HG03095 (cell line): ENCODE results near the gene PATL2.
A peak's percentile ranks its signal among the peaks of the same experiment; 100 is the strongest.
"Not testable (repeated sequence)": the region's sequence is repeated elsewhere in the genome, so short reads cannot be mapped to it uniquely, and the experiment has no call there.

Experiments used
- ATAC-seq: cut with Tn5 transposase; IDR thresholded peaks from one replicate; pipeline ENCODE4 v1.9.1; 2021; ENCODE audit warnings: moderate library complexity; ENCODE audit not compliant: unreplicated experiment

The PATL2 gene

GRCh38 chr15:44692659-44693058 is 18.5 kb downstream of the PATL2 start:
- no peak for ATAC-seq

GRCh38 chr15:44690245-44690644 is 20.9 kb downstream of the PATL2 start:
- ATAC-seq = not testable (repeated sequence)

- not testable (repeated sequence) for ATAC-seq
These were observed 21.8 kb downstream of the PATL2 start for GRCh38 chr15:44689318-44689717.

GRCh38 chr15:44682809-44683682 is 28.1 kb downstream of the PATL2 start:
- not testable (repeated sequence) for ATAC-seq

- ATAC-seq = no peak
These were observed 28.9 kb downstream of the PATL2 start for GRCh38 chr15:44682211-44682610.

GRCh38 chr15:44676676-44677075 is 34.4 kb downstream of the PATL2 start:
- ATAC-seq = no peak

GRCh38 chr15:44675911-44676310 is 35.2 kb downstream of the PATL2 start:
- ATAC-seq = no peak

- no peak for ATAC-seq
These were observed 37.5 kb downstream of the PATL2 start for GRCh38 chr15:44673639-44674038.

- no peak for ATAC-seq
These were observed 40.8 kb downstream of the PATL2 start for GRCh38 chr15:44670087-44670950.

- no peak for ATAC-seq
These were observed 42.2 kb downstream of the PATL2 start for GRCh38 chr15:44668921-44669320.

GRCh38 chr15:44667039-44667360 is 44.1 kb downstream of the PATL2 start:
- ATAC-seq = no peak

GRCh38 chr15:44666210-44667038 is 44.7 kb downstream of the PATL2 start:
- ATAC-seq = no peak

GRCh38 chr15:44663410-44664308 is 47.5 kb downstream of the PATL2 start, which contains the start of gene SPG11:
Gene SPG11, minus strand, starts transcription at chr15:44663662. Its CDS starts 15 bp downstream, at chr15:44663647.
- peak; percentile 71 for ATAC-seq

- ATAC-seq = peak; percentile 37
These were observed 48.4 kb downstream of the PATL2 start for GRCh38 chr15:44662478-44663409.

GRCh38 chr15:44661576-44661975 is 49.5 kb downstream of the PATL2 start:
- no peak for ATAC-seq

GRCh38 chr15:44659056-44659455 is 52.1 kb downstream of the PATL2 start:
- ATAC-seq = no peak

GRCh38 chr15:44657378-44657777 is 53.7 kb downstream of the PATL2 start:
- no peak for ATAC-seq

GRCh38 chr15:44656913-44657312 is 54.2 kb downstream of the PATL2 start:
- no peak for ATAC-seq

- no peak for ATAC-seq
These were observed 54.8 kb downstream of the PATL2 start for GRCh38 chr15:44656298-44656697.
